ENCODE data around the gene ZC3H7A. TPM values are rescaled to one million over a fixed set of nuclear protein-coding genes. Genes with fewer than 3 reads are reported as not detected.

ZC3H7A gene
- total and polyA plus RNA-seq, 2 of the 13 experiments (the other 11 are each of a cell fraction or from before 2014, with no cell fraction given) = 29.2 to 36.8 TPM

DNA sequence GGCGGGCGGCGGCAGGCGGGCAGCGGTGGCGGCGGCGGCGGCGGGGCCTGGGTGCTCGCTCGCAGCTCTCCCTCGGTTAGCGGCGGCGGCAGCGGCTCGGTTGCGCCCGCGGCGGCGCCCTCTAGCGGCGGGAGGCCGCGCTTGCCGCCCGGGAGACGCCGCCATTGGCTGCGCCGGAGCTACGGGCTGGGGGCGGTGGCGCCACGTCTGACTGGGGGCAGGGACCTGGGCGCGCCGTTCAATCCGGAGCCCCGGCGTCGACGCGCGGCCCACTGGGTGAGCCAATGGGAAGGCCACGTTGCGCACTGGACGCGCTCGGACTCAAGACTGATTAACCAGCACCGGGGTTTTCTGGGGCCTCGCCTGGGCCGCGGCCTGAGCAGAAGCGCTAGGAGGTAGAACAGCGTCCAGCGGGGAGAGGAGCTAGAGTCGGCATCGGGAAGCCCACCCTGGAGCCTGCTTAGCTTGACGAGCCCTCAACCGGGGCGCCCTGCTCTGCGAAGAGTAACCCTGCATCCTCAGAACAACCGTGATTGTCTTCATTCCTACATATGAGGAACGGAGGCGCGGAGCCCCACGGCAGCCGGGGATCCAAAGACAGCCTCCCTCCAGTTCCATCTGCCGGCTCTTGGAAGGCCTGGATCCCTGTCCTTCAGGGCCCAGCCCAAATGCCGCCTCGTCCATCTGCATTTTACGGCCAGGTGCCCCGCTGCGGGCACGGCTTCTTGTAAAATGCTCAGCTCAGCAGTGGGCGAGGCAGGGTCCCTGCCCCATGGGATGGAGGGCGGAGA lies at the start of gene ZC3H7A (continued):
- TF ChIP-seq ZNF678 (CRISPR knock-in tag; IDR thresholded peaks at IDR 0.05) = peak; percentile 98
- peak; percentile 43; the same call in 1 of the 2 replicates for TF ChIP-seq JUND (CRISPR knock-in tag; IDR thresholded peaks at IDR 0.05)
- peak; percentile 61 for TF ChIP-seq HNRNPK (IDR thresholded peaks at IDR 0.05; ENCODE audit: low read depth, low read length, poor library complexity, severe bottlenecking)
- TF ChIP-seq ZFYVE20 (CRISPR knock-in tag; IDR thresholded peaks at IDR 0.05; ENCODE audit: borderline replicate concordance, low read depth) = no peak
- peak; percentile 68 for TF ChIP-seq ZSCAN22 (CRISPR knock-in tag; IDR thresholded peaks at IDR 0.05)
- no peak for TF ChIP-seq CC2D1A (CRISPR knock-in tag; IDR thresholded peaks at IDR 0.05)
- TF ChIP-seq ARNT2 (CRISPR knock-in tag; IDR thresholded peaks at IDR 0.05; ENCODE audit: low read depth) = peak; percentile 89
- TF ChIP-seq ZNF446 (CRISPR knock-in tag; IDR thresholded peaks at IDR 0.05) = peak; percentile 86
- TF ChIP-seq, protein P1, sequence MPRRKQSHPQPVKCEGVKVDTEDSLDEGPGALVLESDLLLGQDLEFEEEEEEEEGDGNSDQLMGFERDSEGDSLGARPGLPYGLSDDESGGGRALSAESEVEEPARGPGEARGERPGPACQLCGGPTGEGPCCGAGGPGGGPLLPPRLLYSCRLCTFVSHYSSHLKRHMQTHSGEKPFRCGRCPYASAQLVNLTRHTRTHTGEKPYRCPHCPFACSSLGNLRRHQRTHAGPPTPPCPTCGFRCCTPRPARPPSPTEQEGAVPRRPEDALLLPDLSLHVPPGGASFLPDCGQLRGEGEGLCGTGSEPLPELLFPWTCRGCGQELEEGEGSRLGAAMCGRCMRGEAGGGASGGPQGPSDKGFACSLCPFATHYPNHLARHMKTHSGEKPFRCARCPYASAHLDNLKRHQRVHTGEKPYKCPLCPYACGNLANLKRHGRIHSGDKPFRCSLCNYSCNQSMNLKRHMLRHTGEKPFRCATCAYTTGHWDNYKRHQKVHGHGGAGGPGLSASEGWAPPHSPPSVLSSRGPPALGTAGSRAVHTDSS (CRISPR knock-in tag; conservative IDR thresholded peaks at IDR 0.05) = 0 out of 2 replicates have a peak, but pooled peaks have one; percentile 26
- TF ChIP-seq, protein P2, sequence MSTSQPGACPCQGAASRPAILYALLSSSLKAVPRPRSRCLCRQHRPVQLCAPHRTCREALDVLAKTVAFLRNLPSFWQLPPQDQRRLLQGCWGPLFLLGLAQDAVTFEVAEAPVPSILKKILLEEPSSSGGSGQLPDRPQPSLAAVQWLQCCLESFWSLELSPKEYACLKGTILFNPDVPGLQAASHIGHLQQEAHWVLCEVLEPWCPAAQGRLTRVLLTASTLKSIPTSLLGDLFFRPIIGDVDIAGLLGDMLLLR (CRISPR knock-in tag; IDR thresholded peaks at IDR 0.05) = peak; percentile 81; the same call in 1 of the 2 replicates
- peak; percentile 100 for TF ChIP-seq ZFX (CRISPR knock-in tag; IDR thresholded peaks at IDR 0.05; ENCODE audit: low read depth)
- peak; percentile 99 for TF ChIP-seq SRY (CRISPR knock-in tag; IDR thresholded peaks at IDR 0.05)
- peak; percentile 97 for TF ChIP-seq BRCA1 (CRISPR knock-in tag; IDR thresholded peaks at IDR 0.05)
- peak; percentile 91 for TF ChIP-seq YY1 (IDR thresholded peaks at IDR 0.05; ENCODE audit: insufficient read depth, insufficient replicate concordance, low read depth, low read length)
- peak; percentile 97 for TF ChIP-seq BORCS8-MEF2B (CRISPR knock-in tag; IDR thresholded peaks at IDR 0.05)
- TF ChIP-seq ZNF512 (CRISPR knock-in tag; IDR thresholded peaks at IDR 0.05) = peak; percentile 84; the same call in 1 of the 2 replicates
- TF ChIP-seq CBX2 (IDR thresholded peaks at IDR 0.05; ENCODE audit: low read depth, low read length) = no peak
- TF ChIP-seq CBX2 (CRISPR knock-in tag; IDR thresholded peaks at IDR 0.05; ENCODE audit: low read depth) = no peak
- peak; percentile 94 for TF ChIP-seq HINFP (CRISPR knock-in tag; IDR thresholded peaks at IDR 0.05; ENCODE audit: low read depth)
- peak; percentile 98 for TF ChIP-seq SPEN (CRISPR knock-in tag; IDR thresholded peaks at IDR 0.05; ENCODE audit: low read depth)
- no peak for TF ChIP-seq ELF4 (CRISPR knock-in tag; IDR thresholded peaks at IDR 0.05; ENCODE audit: borderline replicate concordance)
- peak; percentile 61 for TF ChIP-seq ZNF629 (CRISPR knock-in tag; conservative IDR thresholded peaks at IDR 0.05)
- peak; percentile 80; the same call in 1 of the 2 replicates for TF ChIP-seq POLR2AphosphoS2 (IDR thresholded peaks at IDR 0.05; ENCODE audit: low read depth, low read length)
- TF ChIP-seq EZH2 (conservative IDR thresholded peaks at IDR 0.05; ENCODE audit: low read depth, low read length) = no peak
- no peak for TF ChIP-seq ZNF460 (CRISPR knock-in tag; IDR thresholded peaks at IDR 0.05; ENCODE audit: borderline replicate concordance)

Data from HepG2 (cell line).